ENCODE results near the gene MOB2.

MOB2 gene

DNA sequence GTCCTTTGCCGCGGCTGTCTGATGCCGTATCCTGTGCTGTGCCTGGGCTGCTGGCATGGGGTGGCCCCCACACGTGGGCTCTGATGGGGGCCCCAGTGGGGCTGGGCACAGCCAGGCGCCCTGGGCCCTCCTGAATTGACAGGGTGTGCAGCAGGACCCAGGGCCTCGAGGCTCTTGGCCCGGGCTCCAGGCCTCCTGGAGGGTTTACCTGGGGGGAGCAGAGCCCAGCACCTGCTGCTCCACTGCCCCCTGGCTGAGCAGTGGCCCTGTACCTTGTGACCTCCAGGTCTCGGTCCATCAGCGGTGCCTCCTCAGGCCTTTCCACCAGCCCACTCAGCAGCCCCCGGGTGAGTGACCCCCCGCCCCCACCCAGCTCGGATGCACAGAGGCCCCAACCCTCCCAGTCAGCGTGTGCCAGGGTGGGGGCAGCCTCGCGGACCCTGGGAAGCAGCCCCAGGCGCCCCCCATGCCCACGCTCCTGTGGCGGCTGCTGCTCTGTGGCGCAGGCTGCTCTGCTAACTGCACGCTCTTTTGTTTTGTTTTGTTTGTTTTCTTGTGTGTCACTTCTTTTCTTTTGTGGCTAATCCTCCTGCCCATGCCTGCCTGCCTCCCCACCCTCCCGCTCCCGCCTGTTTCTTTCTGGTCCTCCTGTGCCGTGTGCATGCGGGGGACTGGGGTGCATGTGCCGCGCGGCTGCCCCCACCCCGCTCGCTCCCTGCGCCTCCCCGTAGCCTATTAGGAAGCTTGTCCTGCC is 36.9 kb downstream of the MOB2 start:
- H3K9ac ChIP-seq (ENCODE audit: low read length), result no peak overlapping the region
- H3K27me3 ChIP-seq (ENCODE audit: low read length), result no peaks in the 10 kb centered on the region
- H3K9me3 ChIP-seq (ENCODE audit: insufficient read depth, low read length), result no peaks in the 10 kb centered on the region
- H2AFZ ChIP-seq (ENCODE audit: low read depth, low read length, severe bottlenecking), result no peak overlapping the region
- no peaks in the 10 kb centered on the region for H3F3A ChIP-seq (ENCODE audit: insufficient read depth)
- no peaks in the 10 kb centered on the region for H3K36me3 ChIP-seq (ENCODE audit: low read length)
- TF ChIP-seq EZH2phosphoT487 (conservative IDR thresholded peaks at IDR 0.05; ENCODE audit: low read length) (no peak), CTCF (IDR thresholded peaks at IDR 0.05; ENCODE audit: insufficient read depth, low read length, poor library complexity, severe bottlenecking) (no peak)
- no peak overlapping the region for H3K4me2 ChIP-seq (ENCODE audit: low read depth, low read length, poor library complexity, severe bottlenecking)
- no peaks in the 10 kb centered on the region for H3K9me2 ChIP-seq (replicated peaks; ENCODE audit: insufficient read depth, low read length)
- H4K20me1 ChIP-seq (ENCODE audit: low read depth, low read length), result no peaks in the 10 kb centered on the region
- no peak overlapping the region for H3K4me3 ChIP-seq (ENCODE audit: insufficient read depth, low read length, poor library complexity, severe bottlenecking)
- H3K79me2 ChIP-seq (ENCODE audit: insufficient read depth, low read length), result no peaks in the 10 kb centered on the region
- no peak overlapping the region for H3K27ac ChIP-seq (ENCODE audit: low read depth, low read length)

- Histone ChIP-seq H2AFZ (ENCODE audit: low read depth, low read length, severe bottlenecking) (no peak overlapping the region), H3K27me3 (ENCODE audit: low read length) (no peaks in the 10 kb centered on the region), H4K20me1 (ENCODE audit: low read depth, low read length) (no peaks in the 10 kb centered on the region), H3F3A (ENCODE audit: insufficient read depth) (no peaks in the 10 kb centered on the region), H3K9me2 (replicated peaks; ENCODE audit: insufficient read depth, low read length) (no peaks in the 10 kb centered on the region), H3K9ac (ENCODE audit: low read length) (no peak overlapping the region), H3K79me2 (ENCODE audit: insufficient read depth, low read length) (no peaks in the 10 kb centered on the region), H3K27ac (ENCODE audit: low read depth, low read length) (no peak overlapping the region), H3K36me3 (ENCODE audit: low read length) (no peaks in the 10 kb centered on the region), H3K9me3 (ENCODE audit: insufficient read depth, low read length) (no peaks in the 10 kb centered on the region), H3K4me2 (ENCODE audit: low read depth, low read length, poor library complexity, severe bottlenecking) (no peak overlapping the region), H3K4me3 (ENCODE audit: insufficient read depth, low read length, poor library complexity, severe bottlenecking) (no peak overlapping the region)
- TF ChIP-seq EZH2phosphoT487 (conservative IDR thresholded peaks at IDR 0.05; ENCODE audit: low read length), result no peak
- TF ChIP-seq CTCF (IDR thresholded peaks at IDR 0.05; ENCODE audit: insufficient read depth, low read length, poor library complexity, severe bottlenecking), result no peak
Observed at GRCh38 chr11:1448882-1449281, 37.7 kb downstream of the MOB2 start.

DNA sequence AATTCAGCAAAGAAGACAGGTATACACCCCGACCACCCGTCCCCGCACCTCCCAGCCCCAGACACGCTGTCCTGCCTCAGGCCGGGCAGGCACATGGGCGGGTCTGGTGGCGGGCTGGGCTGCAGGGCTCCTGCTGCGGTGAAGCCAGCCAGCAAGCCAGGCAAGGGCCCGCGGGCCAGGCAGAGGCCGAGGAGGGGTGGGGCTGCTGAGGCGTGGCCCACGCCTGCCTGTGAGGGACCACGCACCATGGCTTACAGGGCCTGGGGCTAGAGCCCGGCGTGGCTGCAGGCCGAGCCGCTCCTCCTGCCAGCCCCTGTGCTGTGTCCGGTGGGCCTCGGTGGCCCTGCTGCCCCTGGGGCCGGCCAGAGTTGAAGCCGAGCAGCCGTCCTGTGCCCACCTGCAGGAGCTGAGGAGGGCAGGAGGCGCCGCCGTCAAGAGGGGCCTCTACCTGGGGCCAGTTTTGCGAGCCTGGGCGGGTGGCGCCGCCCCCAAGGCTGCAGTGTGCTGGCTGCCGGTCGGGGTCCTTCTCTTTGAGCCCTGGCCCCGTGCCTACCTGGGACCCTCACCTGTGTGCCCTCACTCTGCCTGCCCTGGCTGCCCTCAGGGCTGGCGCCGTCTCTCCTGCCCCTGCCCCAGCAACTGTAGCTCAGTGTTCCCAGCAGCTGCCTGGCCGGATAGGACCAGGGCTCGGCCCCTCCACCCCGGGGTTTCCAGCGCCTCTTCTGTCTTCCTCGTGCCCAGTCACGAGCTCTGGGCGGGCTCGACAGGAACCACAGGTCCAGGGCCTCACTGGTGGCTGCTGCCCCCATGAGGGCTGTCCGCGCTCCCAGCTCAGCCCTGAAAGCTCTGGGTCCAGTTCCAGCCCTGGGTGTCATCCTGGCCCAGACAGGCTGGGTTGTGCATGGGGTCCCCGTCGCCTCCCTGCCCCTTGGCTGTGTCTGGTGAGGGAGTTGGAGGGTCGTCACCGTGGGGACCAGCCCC is 38.4 kb downstream of the MOB2 start:
- H3K4me2 ChIP-seq (ENCODE audit: low read depth, low read length, poor library complexity, severe bottlenecking), result no peak overlapping the region
- H3K9me2 ChIP-seq (replicated peaks; ENCODE audit: insufficient read depth, low read length), result no peaks in the 10 kb centered on the region
- no peak overlapping the region for H2AFZ ChIP-seq (ENCODE audit: low read depth, low read length, severe bottlenecking)
- no peaks in the 10 kb centered on the region for H4K20me1 ChIP-seq (ENCODE audit: low read depth, low read length)
- H3K79me2 ChIP-seq (ENCODE audit: insufficient read depth, low read length), result no peaks in the 10 kb centered on the region
- no peaks in the 10 kb centered on the region for H3K27me3 ChIP-seq (ENCODE audit: low read length)
- no peak overlapping the region for H3K27ac ChIP-seq (ENCODE audit: low read depth, low read length)
- H3K36me3 ChIP-seq (ENCODE audit: low read length), result no peaks in the 10 kb centered on the region
- H3F3A ChIP-seq (ENCODE audit: insufficient read depth), result no peaks in the 10 kb centered on the region
- TF ChIP-seq EZH2phosphoT487 (conservative IDR thresholded peaks at IDR 0.05; ENCODE audit: low read length), result no peak
- no peak overlapping the region for H3K4me3 ChIP-seq (ENCODE audit: insufficient read depth, low read length, poor library complexity, severe bottlenecking)
- no peak overlapping the region for H3K9ac ChIP-seq (ENCODE audit: low read length)
- no peaks in the 10 kb centered on the region for H3K9me3 ChIP-seq (ENCODE audit: insufficient read depth, low read length)
